Stromal cell of bone marrow (primary cell): ENCODE data around the gene POLR3C.
"Not testable (repeated sequence)": the region's sequence is repeated elsewhere in the genome, so short reads cannot be mapped to it uniquely, and the experiment has no call there.

Experiments used
- DNase-seq: peaks from one replicate; pipeline ENCODE4 v3.0.0-alpha.2; 2012; ENCODE audit warnings: low read depth

The POLR3C gene

GRCh38 chr1:145822779-145823331, 1.1 kb upstream of the POLR3C start:
- DNase-seq: not testable (repeated sequence)

- DNase-seq: no peak
These were observed 471 bp downstream of the POLR3C start for GRCh38 chr1:145824499-145824842.

- DNase-seq: no peak
These were observed 2.0 kb downstream of the POLR3C start for GRCh38 chr1:145826030-145826429.

- DNase-seq: no peak
These were observed 4.0 kb downstream of the POLR3C start for GRCh38 chr1:145827966-145828365.

- no peak for DNase-seq
These were observed 4.5 kb downstream of the POLR3C start for GRCh38 chr1:145828367-145829026.

GRCh38 chr1:145830810-145831209, 6.8 kb downstream of the POLR3C start:
- not testable (repeated sequence) for DNase-seq

GRCh38 chr1:145837656-145838055, 13.7 kb downstream of the POLR3C start:
- DNase-seq: no peak

- DNase-seq: no peak
These were observed 19.0 kb downstream of the POLR3C start for GRCh38 chr1:145843031-145843430.

- no peak for DNase-seq
These were observed 21.1 kb downstream of the POLR3C start for GRCh38 chr1:145845144-145845513.

- DNase-seq: peak; percentile 35
These were observed 21.6 kb downstream of the POLR3C start, which contains the start of gene NUDT17 for GRCh38 chr1:145845514-145846161. Gene NUDT17, plus strand, starts transcription at chr1:145845630. Its CDS starts 11 bp downstream, at chr1:145845641.

- DNase-seq: no peak
These were observed 22.2 kb downstream of the POLR3C start for GRCh38 chr1:145846201-145846612.

GRCh38 chr1:145847827-145848226, 23.8 kb downstream of the POLR3C start:
- DNase-seq: no peak

GRCh38 chr1:145849356-145850160, 25.6 kb downstream of the POLR3C start:
- DNase-seq: no peak

- no peak for DNase-seq
These were observed 31.5 kb downstream of the POLR3C start for GRCh38 chr1:145855426-145855948.

GRCh38 chr1:145857170-145857569, 33.2 kb downstream of the POLR3C start:
- DNase-seq: no peak

- no peak for DNase-seq
These were observed 34.4 kb downstream of the POLR3C start for GRCh38 chr1:145858238-145858900.

GRCh38 chr1:145858901-145859490, 35.0 kb downstream of the POLR3C start, which contains the start of gene PIAS3:
Gene PIAS3, minus strand, starts transcription at chr1:145859081. Its CDS starts 91 bp downstream, at chr1:145858990.
- peak; percentile 91 for DNase-seq

GRCh38 chr1:145859491-145860023, 35.6 kb downstream of the POLR3C start:
- peak; percentile 87 for DNase-seq

- no peak for DNase-seq
These were observed 39.5 kb downstream of the POLR3C start for GRCh38 chr1:145863282-145864018.

- DNase-seq: no peak
These were observed 44.2 kb downstream of the POLR3C start for GRCh38 chr1:145868232-145868631.
